A549 treated with AZD9567 at 1 μM for 4 hours (cell line): ENCODE data around the gene TIGD7. TPM values are rescaled to one million over a fixed set of nuclear protein-coding genes. Genes with fewer than 3 reads are reported as not detected.

Experiments
- total RNA-seq: library from RNA; stranded (reverse); fragments of 200-300 nt; extraction: Qiagen RNA extraction; gene quantifications from 5 replicates; pipeline ENCODE4 v1.2.3, GENCODE V29; 2022; ENCODE audit not compliant: insufficient read depth

The TIGD7 gene, protein sequence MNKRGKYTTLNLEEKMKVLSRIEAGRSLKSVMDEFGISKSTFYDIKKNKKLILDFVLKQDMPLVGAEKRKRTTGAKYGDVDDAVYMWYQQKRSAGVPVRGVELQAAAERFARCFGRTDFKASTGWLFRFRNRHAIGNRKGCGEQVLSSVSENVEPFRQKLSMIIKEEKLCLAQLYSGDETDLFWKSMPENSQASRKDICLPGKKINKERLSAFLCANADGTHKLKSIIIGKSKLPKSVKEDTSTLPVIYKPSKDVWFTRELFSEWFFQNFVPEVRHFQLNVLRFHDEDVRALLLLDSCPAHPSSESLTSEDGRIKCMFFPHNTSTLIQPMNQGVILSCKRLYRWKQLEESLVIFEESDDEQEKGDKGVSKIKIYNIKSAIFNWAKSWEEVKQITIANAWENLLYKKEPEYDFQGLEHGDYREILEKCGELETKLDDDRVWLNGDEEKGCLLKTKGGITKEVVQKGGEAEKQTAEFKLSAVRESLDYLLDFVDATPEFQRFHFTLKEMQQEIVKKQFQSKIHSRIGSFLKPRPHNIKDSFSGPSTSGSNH
- total RNA-seq: 0.87 to 2.1 TPM (median 1.2 TPM) in 5 replicates

GRCh38 chr16:3305109-3306068 lies at the start of gene TIGD7, which contains the start of gene ZNF75A:
TIGD7 (minus strand) TSS chr16:3305430; CDS start chr16:3300614, 4,816 bp downstream.
ZNF75A (plus strand) TSS chr16:3305497; CDS start chr16:3308429, 2,932 bp downstream.

GRCh38 chr16:3282730-3283542 lies 22.3 kb downstream of the TIGD7 start, which contains the start of gene ZNF263:
ZNF263 (plus strand) TSS chr16:3283491; CDS start chr16:3283819, 328 bp downstream.

GRCh38 chr16:3256146-3256865 lies 48.9 kb downstream of the TIGD7 start, which contains the start of gene MEFV:
MEFV (minus strand) TSS chr16:3256633; CDS start chr16:3256587, 46 bp downstream.

Other genes starting within 250 kb of the TIGD7 start
- gene IL32, start 239.8 kb downstream of the TIGD7 start, total RNA-seq: 13.0 to 37.1 TPM (median 22.9 TPM) in 5 replicates
- 0.03 TPM in 1 of 5 replicates, not detected in the others for gene ZSCAN10, start 206.1 kb downstream of the TIGD7 start, total RNA-seq
- gene ZNF205, start 192.8 kb downstream of the TIGD7 start, total RNA-seq: 12.9 to 15.4 TPM (median 14.2 TPM) in 5 replicates
- gene ZNF213, start 170.4 kb downstream of the TIGD7 start, total RNA-seq: 12.4 to 13.5 TPM (median 12.8 TPM) in 5 replicates
- gene OR1F1, start 117.2 kb downstream of the TIGD7 start, total RNA-seq: 0.13 to 0.31 TPM (median 0.26 TPM) in 4 of 5 replicates, not detected in the other
- gene ZNF200, start 70.3 kb downstream of the TIGD7 start, total RNA-seq: 7.8 to 9.3 TPM (median 8.4 TPM) in 5 replicates
- not detected in 5 replicates for gene MEFV, start 48.8 kb downstream of the TIGD7 start, total RNA-seq
- gene ZNF263, start 21.9 kb downstream of the TIGD7 start, total RNA-seq: 33.5 to 39.6 TPM (median 36.7 TPM) in 5 replicates
- 10.6 to 20.8 TPM (median 11.2 TPM) in 5 replicates for gene ZNF75A, start 67 bp upstream of the TIGD7 start, total RNA-seq
- not detected in 5 replicates for gene OR2C1, start 50.5 kb upstream of the TIGD7 start, total RNA-seq
- 13.7 to 19.9 TPM (median 17.8 TPM) in 5 replicates for gene ZSCAN32, start 95.6 kb upstream of the TIGD7 start, total RNA-seq
- 7.7 to 13.7 TPM (median 13.0 TPM) in 5 replicates for gene ZNF174, start 95.8 kb upstream of the TIGD7 start, total RNA-seq
- gene ZNF597, start 138.1 kb upstream of the TIGD7 start, total RNA-seq: 0.45 to 1.2 TPM (median 1.0 TPM) in 5 replicates
- 48.4 to 51.9 TPM (median 50.8 TPM) in 5 replicates for gene NAA60, start 138.2 kb upstream of the TIGD7 start, total RNA-seq
- not detected in 5 replicates for gene C16orf90, start 190.1 kb upstream of the TIGD7 start, total RNA-seq
- 19.3 to 22.3 TPM (median 20.9 TPM) in 5 replicates for gene CLUAP1, start 195.6 kb upstream of the TIGD7 start, total RNA-seq